K562 (cell line): ENCODE measurements around the gene HSD11B1. TPM values are rescaled to one million over a fixed set of nuclear protein-coding genes. Genes with fewer than 3 reads are reported as not detected.

Experiments used
- ATAC-seq: fragments of 200-7000 bp; cut with Tn5 transposase; 3 replicates; pipeline ENCODE4 v1.9.1; 2020; ENCODE audit warnings: moderate library complexity
- BruUV-seq: library from RNA; stranded (reverse); fragments of 400-500 nt; replicated peaks from 2 replicates; lab custom pipeline; 2021; lab: Mats Ljungman, UMichigan
- CTCF ChIA-PET: fragments of 300-600 bp; formaldehyde crosslinking; extraction: SDS; loops from one replicate; lab custom pipeline; 2021; ENCODE audit warnings: low intra/inter-chr PET ratio; lab: Yijun Ruan, JAX
- POLR2A ChIA-PET: fragments of 300-600, 350-650 bp; sonication (Branson Sonifier 250); formaldehyde crosslinking; extraction: SDS; loops from one replicate; lab custom pipeline; 2021; ENCODE audit warnings: antibody characterized with exemption, inconsistent platforms; lab: Yijun Ruan, JAX
- DNase-seq, 4 experiments: peaks; one replicate each; pipeline versions ENCODE4 v3.0.0 to v3.0.0-alpha.2; 2011 to 2018; ENCODE audit warnings: low spot score in 3 of 4, mixed read lengths in 3 of 4; ENCODE audit errors: extremely low read depth in 1 of 4
- FAIRE-seq: peaks from 2 replicates; lab custom pipeline; 2011; peaks lifted over from hg19 to GRCh38; lab: Jason Lieb, UNC
- H2AFZ ChIP-seq: 2 replicates; pipeline ENCODE4 v1.6.0; 2011; ENCODE audit warnings: low read depth, low read length, control low read depth, inconsistent platforms
- H3K27ac ChIP-seq: fragments of 200-600 bp; 3 replicates; pipeline ENCODE4 v1.8.0; 2011; ENCODE audit warnings: low read depth, mild to moderate bottlenecking, control low read depth, inconsistent platforms, low read length, moderate library complexity, mixed read lengths; ENCODE audit errors: extremely low read depth
- H3K27me3 ChIP-seq, 2 experiments: fragments of 300-600 bp in 1 of 2; 2 replicates in 1 of 2; 3 replicates in 1 of 2; pipeline versions ENCODE4 v1.6.0 to v1.8.0; 2011; ENCODE audit warnings: inconsistent platforms in 2 of 2, low read length in 2 of 2, mild to moderate bottlenecking in 1 of 2, mixed read lengths in 1 of 2, moderate library complexity in 1 of 2; ENCODE audit not compliant: control insufficient read depth in 2 of 2, insufficient read depth in 2 of 2
- H3K36me3 ChIP-seq: fragments of 300-600 bp; 3 replicates; pipeline ENCODE4 v1.8.0; 2011; ENCODE audit warnings: mild to moderate bottlenecking, low read length, inconsistent platforms; ENCODE audit not compliant: control insufficient read depth, insufficient read depth
- H3K4me1 ChIP-seq, 2 experiments: fragments of 200-600 bp in 1 of 2; replicated peaks in 1 of 2; 2 replicates in 1 of 2; 3 replicates in 1 of 2; pipeline versions ENCODE4 v1.5.1 to v1.8.0; 2011; ENCODE audit warnings: inconsistent platforms in 2 of 2, low read length in 2 of 2, mild to moderate bottlenecking in 1 of 2, mixed read lengths in 1 of 2, moderate library complexity in 1 of 2; ENCODE audit not compliant: control insufficient read depth in 2 of 2, insufficient read depth in 2 of 2
- H3K4me2 ChIP-seq: 2 replicates; pipeline ENCODE4 v1.6.1; 2011; ENCODE audit warnings: low read length, control low read depth, inconsistent platforms, mixed read lengths; ENCODE audit not compliant: insufficient read depth
- H3K4me3 ChIP-seq: fragments of 200-600 bp; sonication (generic), shearing (Covaris generic); 2 replicates; pipeline ENCODE4 v1.5.1; 2016; ENCODE audit warnings: control low read depth, inconsistent platforms
- H3K79me2 ChIP-seq: fragments of 200-600 bp; 3 replicates; pipeline ENCODE4 v1.8.0; 2011; ENCODE audit warnings: low read length, inconsistent platforms; ENCODE audit not compliant: control insufficient read depth, insufficient read depth
- H3K9ac ChIP-seq, 2 experiments: 2 replicates each; pipeline versions ENCODE4 v1.6.0 to v1.6.1; 2011; ENCODE audit warnings: low read depth in 2 of 2, low read length in 2 of 2, control low read depth in 1 of 2, inconsistent platforms in 1 of 2, mild to moderate bottlenecking in 1 of 2, mixed read lengths in 1 of 2; ENCODE audit not compliant: insufficient read depth in 1 of 2
- H3K9me1 ChIP-seq: one replicate; pipeline ENCODE4 v1.6.0; 2011; ENCODE audit warnings: inconsistent platforms, mild to moderate bottlenecking, low read length, moderate library complexity; ENCODE audit not compliant: control insufficient read depth, insufficient read depth
- H3K9me3 ChIP-seq: replicated peaks from 2 replicates; pipeline ENCODE4 v1.5.1; 2011; ENCODE audit warnings: low read depth, low read length, inconsistent platforms; ENCODE audit not compliant: control insufficient read depth, insufficient read depth
- H4K20me1 ChIP-seq: replicated peaks from 2 replicates; pipeline ENCODE4 v1.6.1; 2011; ENCODE audit warnings: low read length, inconsistent platforms, mixed read lengths; ENCODE audit not compliant: control insufficient read depth, insufficient read depth
- ADNP ChIP-seq: fragments of 200-800 bp; sonication (Bioruptor generic); IDR thresholded peaks from 2 replicates; pipeline ENCODE4 v1.6.1; 2016; ENCODE audit warnings: missing genetic modification characterization, missing compliant biosample characterization
- JUND ChIP-seq, 2 experiments: IDR thresholded peaks; 2 replicates in 1 of 2; 3 replicates in 1 of 2; pipeline ENCODE4 v1.6.1; 2011; ENCODE audit warnings: borderline replicate concordance in 2 of 2, low read depth in 2 of 2, low read length in 2 of 2, improper control_type of control experiment in 1 of 2, missing biosample characterization in 1 of 2, missing genetic modification characterization in 1 of 2, missing genetic modification reagents in 1 of 2
- MCM5 ChIP-seq: fragments of 450-650 bp; IDR thresholded peaks from 2 replicates; pipeline ENCODE4 v1.6.1; 2016; ENCODE audit warnings: low read depth
- MIER1 ChIP-seq: fragments of 450-650 bp; IDR thresholded peaks from 2 replicates; pipeline ENCODE4 v1.6.1; 2016; ENCODE audit warnings: antibody characterized with exemption, mild to moderate bottlenecking, low read depth
- POLR2G ChIP-seq: fragments of 200-400 bp; formaldehyde crosslinking; IDR thresholded peaks from 2 replicates; pipeline ENCODE4 v1.6.1; 2017; ENCODE audit warnings: low read depth, mild to moderate bottlenecking, antibody characterized with exemption, low read length, moderate library complexity
- RAD21 ChIP-seq, 2 experiments: fragments of 250-450 bp in 1 of 2; fragments of 450-650 bp in 1 of 2; sonication (Bioruptor Pico) in 1 of 2; formaldehyde crosslinking in 1 of 2; IDR thresholded peaks in 1 of 2; conservative IDR thresholded peaks in 1 of 2; 2 replicates each; pipeline versions ENCODE4 v1.4.0 to v1.8.0; 2020 to 2022; ENCODE audit warnings: mild to moderate bottlenecking in 2 of 2, moderate library complexity in 1 of 2
- ZNF217 ChIP-seq: sonication (generic); formaldehyde crosslinking; IDR thresholded peaks from 2 replicates; pipeline ENCODE4 v1.8.0; 2022; ENCODE audit warnings: mild to moderate bottlenecking, missing genetic modification reagents
- ZNF696 ChIP-seq: fragments of 250-450 bp; sonication (Bioruptor Pico); conservative IDR thresholded peaks from 2 replicates; pipeline ENCODE4 v1.4.0; 2020; ENCODE audit warnings: mild to moderate bottlenecking, moderate library complexity
- WGBS: fragments of 100-300 bp; shearing (Covaris generic); methylation state at CpG from one replicate; pipeline ENCODE4 v1.1.6; 2016; ENCODE audit warnings: low coverage, mixed read lengths; ENCODE audit not compliant: insufficient coverage; ENCODE audit errors: missing lambda C conversion rate; 5-methylcytosine and 5-hydroxymethylcytosine counted together
- in situ Hi-C: fragments of 300-500 bp; cut with MboI; formaldehyde crosslinking; loops from 4 replicates; pipeline ENCODE4 v1.15.0; 2018; ENCODE audit warnings: inconsistent platforms, mixed read lengths
- intact Hi-C: fragments of 100-400 bp; cut with micrococcal nuclease; formaldehyde crosslinking; loops from 2 replicates; pipeline ENCODE4 v1.14.2; 2022
- polyA plus RNA-seq, 8 experiments: library from polyadenylated mRNA; depleted of rRNA in 4 of 8; stranded (reverse) in 5 of 8; unstranded in 3 of 8; fragments of >200 nt; fragmentation: Nextera tagmentation in 2 of 8; fragmentation: Illumina TruSeq in 1 of 8; extraction: Ambion mirVana in 2 of 8; extraction: Trizol in 1 of 8; gene quantifications; 2 replicates each; pipeline versions ENCODE4 v1.2.1 to v1.2.3, GENCODE V29; 2011 to 2014; ENCODE audit warnings: inconsistent platforms in 1 of 8, missing spikeins in 1 of 8
- total RNA-seq, 7 experiments: library from RNA; depleted of rRNA in 6 of 7; stranded (reverse); fragments of >200 nt in 6 of 7; fragmentation: Illumina TruSeq in 2 of 7; extraction: Trizol in 2 of 7; gene quantifications; 2 replicates each; pipeline versions ENCODE4 v1.2.1 to v1.2.3, GENCODE V29; 2011 to 2021; ENCODE audit warnings: low replicate concordance in 1 of 7
- TF ChIP-seq, protein P1 (sequence below): IDR thresholded peaks from 2 replicates; pipeline ENCODE4 v1.6.1; 2011; ENCODE audit warnings: borderline replicate concordance, low read depth, mild to moderate bottlenecking, moderate library complexity, low read length; ENCODE audit not compliant: insufficient read depth, poor library complexity, severe bottlenecking
- TF ChIP-seq, protein P2 (sequence below): sonication (generic); formaldehyde crosslinking; IDR thresholded peaks from 2 replicates; pipeline ENCODE4 v1.8.0; 2023; ENCODE audit warnings: mild to moderate bottlenecking, missing genetic modification reagents

Gene HSD11B1
- total and polyA plus RNA-seq, 9 of the 15 experiments (the other 6 are each of a cell fraction or from before 2014, with no cell fraction given), result 0.04 to 0.16 TPM; not detected in 7

DNA sequence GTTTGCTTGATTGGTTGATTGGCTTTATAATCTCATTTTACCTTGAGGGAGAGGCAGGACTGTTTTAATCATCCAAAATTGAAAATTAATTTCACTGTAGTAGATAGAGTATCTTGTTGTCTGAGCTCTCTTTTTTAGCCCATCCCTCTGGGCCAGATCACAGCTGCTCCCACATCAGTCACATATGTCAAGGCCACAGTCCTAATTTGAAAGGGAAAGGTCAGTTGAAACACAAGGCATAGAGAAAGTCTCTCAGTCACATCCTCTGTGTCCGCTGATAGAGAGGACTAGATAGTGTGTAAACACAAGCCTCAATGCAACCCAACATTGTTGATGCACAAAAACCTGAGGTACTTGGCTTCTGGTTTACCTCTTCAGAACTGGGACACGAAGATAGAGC lies 72.9 kb downstream of the HSD11B1 start:
- Histone ChIP-seq H3K9me1 (no peaks in the 10 kb centered on the region), H3K36me3 (peaks cover 2% of the 10 kb centered on the region), H3K9ac (no peak overlapping the region), H3K4me3 (no peak overlapping the region), H3K79me2 (no peaks in the 10 kb centered on the region), H3K27ac (no peak overlapping the region), H3K27me3 (no peaks in the 10 kb centered on the region), H3K4me1 (no peaks in the 10 kb centered on the region; a peak in 1 of 5 replicates), H3K9me3 (no peaks in the 10 kb centered on the region)
- POLR2A ChIA-PET, result interaction anchor here (0.6 to 1.4 kb wide), 2 partner anchors 10 to 38 kb away, joined by 3 to 5 read pairs; no protein-coding TSS in a partner anchor
- no peak for DNase-seq
- in situ Hi-C loops, result no loop called here
- TF ChIP-seq, protein P1, sequence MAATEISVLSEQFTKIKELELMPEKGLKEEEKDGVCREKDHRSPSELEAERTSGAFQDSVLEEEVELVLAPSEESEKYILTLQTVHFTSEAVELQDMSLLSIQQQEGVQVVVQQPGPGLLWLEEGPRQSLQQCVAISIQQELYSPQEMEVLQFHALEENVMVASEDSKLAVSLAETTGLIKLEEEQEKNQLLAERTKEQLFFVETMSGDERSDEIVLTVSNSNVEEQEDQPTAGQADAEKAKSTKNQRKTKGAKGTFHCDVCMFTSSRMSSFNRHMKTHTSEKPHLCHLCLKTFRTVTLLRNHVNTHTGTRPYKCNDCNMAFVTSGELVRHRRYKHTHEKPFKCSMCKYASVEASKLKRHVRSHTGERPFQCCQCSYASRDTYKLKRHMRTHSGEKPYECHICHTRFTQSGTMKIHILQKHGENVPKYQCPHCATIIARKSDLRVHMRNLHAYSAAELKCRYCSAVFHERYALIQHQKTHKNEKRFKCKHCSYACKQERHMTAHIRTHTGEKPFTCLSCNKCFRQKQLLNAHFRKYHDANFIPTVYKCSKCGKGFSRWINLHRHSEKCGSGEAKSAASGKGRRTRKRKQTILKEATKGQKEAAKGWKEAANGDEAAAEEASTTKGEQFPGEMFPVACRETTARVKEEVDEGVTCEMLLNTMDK, result no peak
- TF ChIP-seq, all 486 proteins: peak for 0
- no TSS peak for BruUV-seq
- WGBS, result 19% methylated on average over 2 of the region's 2 CpGs
- intact Hi-C loops, result no loop called here
- CTCF ChIA-PET, result no interaction called here
- Histone ChIP-seq H4K20me1 (no peaks in the 10 kb centered on the region), H3K4me2 (no peak overlapping the region), H2AFZ (no peak overlapping the region)
- FAIRE-seq (no peak), ATAC-seq (no peak)

DNA sequence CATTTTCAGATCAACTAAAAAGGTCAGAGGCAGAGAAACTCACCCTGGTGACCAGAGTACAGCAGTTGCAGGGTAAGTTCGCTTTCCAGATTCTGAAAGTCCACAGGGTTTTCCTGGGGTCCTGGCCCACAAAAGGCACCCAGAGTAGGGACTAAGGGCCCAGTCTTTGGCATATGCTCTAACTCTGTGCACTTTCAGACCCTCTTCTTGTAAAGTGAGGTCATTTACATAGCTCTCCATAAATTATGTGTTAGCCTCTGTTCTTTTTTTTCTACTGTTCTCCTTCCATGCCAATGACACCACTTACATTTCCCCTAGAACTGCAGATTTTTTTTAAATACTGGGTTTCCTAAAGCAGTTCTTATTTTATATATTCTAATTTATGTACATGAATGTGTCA lies 73.5 kb downstream of the HSD11B1 start:
- H2AFZ ChIP-seq, result no peak overlapping the region
- ChIA-PET POLR2A (interaction anchor here (0.6 to 1.4 kb wide), 2 partner anchors 9 to 38 kb away, joined by 3 to 5 read pairs; no protein-coding TSS in a partner anchor), CTCF (no interaction called here)
- intact Hi-C loops (no loop called here), in situ Hi-C loops (no loop called here)
- no peak overlapping the region for H3K9ac ChIP-seq
- H4K20me1 ChIP-seq, result no peaks in the 10 kb centered on the region
- 33% methylated on average over 1 of the region's 1 CpG for WGBS
- H3K4me2 ChIP-seq, result no peak overlapping the region
- no peaks in the 10 kb centered on the region for H3K27me3 ChIP-seq
- no peaks in the 10 kb centered on the region for H3K9me1 ChIP-seq
- H3K4me1 ChIP-seq, result no peaks in the 10 kb centered on the region; a peak in 2 of 5 replicates
- DNase-seq (no peak), ATAC-seq (no peak), FAIRE-seq (no peak)
- no peaks in the 10 kb centered on the region for H3K79me2 ChIP-seq
- BruUV-seq, result no TSS peak
- peaks cover 7% of the 10 kb centered on the region for H3K36me3 ChIP-seq
- no peak overlapping the region for H3K27ac ChIP-seq
- H3K9me3 ChIP-seq, result no peaks in the 10 kb centered on the region
- no peak overlapping the region for H3K4me3 ChIP-seq
- TF ChIP-seq ZNF696 (CRISPR knock-in tag) (no peak), POLR2G (no peak), MCM5 (no peak), ADNP (tag) (no peak), JUND (IDR thresholded peaks at IDR 0.05; ENCODE audit: borderline replicate concordance, low read depth, low read length) (no peak), JUND (tag; IDR thresholded peaks at IDR 0.05; ENCODE audit: borderline replicate concordance, low read depth, low read length) (no peak), ZNF217 (CRISPR knock-in tag) (no peak), RAD21 (CRISPR knock-in tag; conservative IDR thresholded peaks at IDR 0.05 in 1 of 2, IDR thresholded peaks at IDR 0.05 in 1 of 2) (no peak), MIER1 (no peak)
- TF ChIP-seq, protein P2, sequence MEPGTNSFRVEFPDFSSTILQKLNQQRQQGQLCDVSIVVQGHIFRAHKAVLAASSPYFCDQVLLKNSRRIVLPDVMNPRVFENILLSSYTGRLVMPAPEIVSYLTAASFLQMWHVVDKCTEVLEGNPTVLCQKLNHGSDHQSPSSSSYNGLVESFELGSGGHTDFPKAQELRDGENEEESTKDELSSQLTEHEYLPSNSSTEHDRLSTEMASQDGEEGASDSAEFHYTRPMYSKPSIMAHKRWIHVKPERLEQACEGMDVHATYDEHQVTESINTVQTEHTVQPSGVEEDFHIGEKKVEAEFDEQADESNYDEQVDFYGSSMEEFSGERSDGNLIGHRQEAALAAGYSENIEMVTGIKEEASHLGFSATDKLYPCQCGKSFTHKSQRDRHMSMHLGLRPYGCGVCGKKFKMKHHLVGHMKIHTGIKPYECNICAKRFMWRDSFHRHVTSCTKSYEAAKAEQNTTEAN (CRISPR knock-in tag), result no peak
